NCI-H2029 treated with DMSO at 0.1 percent for 48 hours (cell line): ENCODE measurements around the gene CACNA1S.
A peak's percentile ranks its signal among the peaks of the same experiment; 100 is the strongest.

ENCODE experiments used
- DNase-seq: peaks from one replicate; lab custom pipeline; 2025; lab: John Stamatoyannopoulos, UW

Gene CACNA1S

GRCh38 chr1:201028461-201028889, 83.8 kb downstream of the CACNA1S start:
- no peak for DNase-seq

- no peak for DNase-seq
Measured at GRCh38 chr1:201026836-201027235, 85.4 kb downstream of the CACNA1S start.

- DNase-seq: no peak
Measured at GRCh38 chr1:201026234-201026633, 86.0 kb downstream of the CACNA1S start.

- no peak for DNase-seq
Measured at GRCh38 chr1:201025571-201026002, 86.6 kb downstream of the CACNA1S start.

GRCh38 chr1:201024625-201024998, 87.6 kb downstream of the CACNA1S start:
- DNase-seq: no peak

GRCh38 chr1:201023920-201024624, 88.2 kb downstream of the CACNA1S start:
- no peak for DNase-seq

GRCh38 chr1:201023517-201023902, 88.7 kb downstream of the CACNA1S start, which contains the start of gene KIF21B:
TSS of gene KIF21B (minus strand) at chr1:201023714. CDS start at chr1:201023383, 331 bp downstream.
- peak; percentile 11 for DNase-seq

GRCh38 chr1:201022820-201023516, 89.3 kb downstream of the CACNA1S start:
- no peak for DNase-seq

- no peak for DNase-seq
Measured at GRCh38 chr1:201022493-201022819, 89.8 kb downstream of the CACNA1S start.

- no peak for DNase-seq
Measured at GRCh38 chr1:201021630-201022492, 90.4 kb downstream of the CACNA1S start.

GRCh38 chr1:201020721-201021629, 91.3 kb downstream of the CACNA1S start:
- DNase-seq: no peak

- DNase-seq: no peak
Measured at GRCh38 chr1:201020040-201020591, 92.1 kb downstream of the CACNA1S start.

- DNase-seq: peak; percentile 64
Measured at GRCh38 chr1:201019321-201019977, 92.8 kb downstream of the CACNA1S start.

- DNase-seq: no peak
Measured at GRCh38 chr1:201017828-201018163, 94.4 kb downstream of the CACNA1S start.

GRCh38 chr1:201016943-201017827, 95.0 kb downstream of the CACNA1S start:
- DNase-seq: no peak

GRCh38 chr1:201016211-201016651, 96.0 kb downstream of the CACNA1S start:
- no peak for DNase-seq

- DNase-seq: no peak
Measured at GRCh38 chr1:201015551-201016091, 96.6 kb downstream of the CACNA1S start.

GRCh38 chr1:201014816-201015200, 97.4 kb downstream of the CACNA1S start:
- DNase-seq: no peak
